Common myeloid progenitor, CD34-positive (primary cell): ENCODE measurements around the gene RAPH1.

Experiments used
- CTCF ChIA-PET: fragments of 350-600 bp; sonication (Branson Sonifier 250); formaldehyde crosslinking; loops from one replicate; lab custom pipeline; 2021; ENCODE audit warnings: antibody characterized with exemption; lab: Charles Lee
- POLR2A ChIA-PET: fragments of 350-600 bp; sonication (Branson Sonifier 250); formaldehyde crosslinking; loops from one replicate; lab custom pipeline; 2021; ENCODE audit warnings: antibody characterized with exemption; lab: Charles Lee
- DNase-seq, 3 donors: peaks; one replicate each; pipeline versions ENCODE4 v3.0.0 to v3.0.0-alpha.2; 2013
- H3K27ac ChIP-seq, 2 experiments: 1 replicate in 1 of 2; 2 replicates in 1 of 2; pipeline ENCODE4 v1.7.0; 2013; ENCODE audit warnings: inconsistent platforms in 2 of 2, low read length in 2 of 2, mild to moderate bottlenecking in 2 of 2, low read depth in 1 of 2, moderate library complexity in 1 of 2; ENCODE audit not compliant: severe bottlenecking in 2 of 2, insufficient read depth in 1 of 2, poor library complexity in 1 of 2
- H3K27me3 ChIP-seq, 5 experiments: replicated peaks in 2 of 5; 1 replicate in 3 of 5; 2 replicates in 2 of 5; pipeline versions ENCODE4 v1.6.1 to v1.7.0; 2013; ENCODE audit warnings: low read length in 4 of 5, mild to moderate bottlenecking in 2 of 5, moderate library complexity in 2 of 5, inconsistent platforms in 1 of 5; ENCODE audit not compliant: insufficient read depth in 5 of 5, control insufficient read depth in 4 of 5
- H3K36me3 ChIP-seq, 4 experiments: 1 replicate in 2 of 4; 2 replicates in 2 of 4; pipeline versions ENCODE4 v1.6.1 to v1.7.0; 2013; ENCODE audit warnings: low read length in 3 of 4, control low read depth in 1 of 4, mild to moderate bottlenecking in 1 of 4; ENCODE audit not compliant: control insufficient read depth in 4 of 4, insufficient read depth in 4 of 4
- H3K4me1 ChIP-seq, 4 experiments: 1 replicate in 3 of 4; 2 replicates in 1 of 4; pipeline versions ENCODE4 v1.6.1 to v1.7.1; 2013; ENCODE audit warnings: low read length in 3 of 4, mild to moderate bottlenecking in 3 of 4, control low read depth in 1 of 4, inconsistent platforms in 1 of 4, moderate library complexity in 1 of 4; ENCODE audit not compliant: control insufficient read depth in 4 of 4, insufficient read depth in 4 of 4; ENCODE audit errors: control extremely low read depth in 1 of 4
- H3K4me3 ChIP-seq, 7 experiments: 1 replicate in 4 of 7; 2 replicates in 3 of 7; pipeline versions ENCODE4 v1.5.1 to v1.7.0; 2013; ENCODE audit warnings: mild to moderate bottlenecking in 7 of 7, low read length in 6 of 7, moderate library complexity in 6 of 7, inconsistent platforms in 2 of 7, low read depth in 2 of 7, control low read depth in 1 of 7; ENCODE audit not compliant: insufficient read depth in 4 of 7, control insufficient read depth in 1 of 7; ENCODE audit errors: extremely low read depth in 1 of 7
- H3K9me3 ChIP-seq, 5 experiments: 1 replicate in 4 of 5; 2 replicates in 1 of 5; pipeline versions ENCODE4 v1.6.1 to v1.7.1; 2013; ENCODE audit warnings: low read length in 4 of 5, mild to moderate bottlenecking in 2 of 5, inconsistent platforms in 1 of 5, low read depth in 1 of 5, moderate library complexity in 1 of 5; ENCODE audit not compliant: control insufficient read depth in 4 of 5, insufficient read depth in 2 of 5; ENCODE audit errors: control extremely low read depth in 1 of 5
- WGBS: methylation state at CpG from one replicate; pipeline ENCODE4 v1.1.5; 2013; ENCODE audit not compliant: insufficient coverage; 5-methylcytosine and 5-hydroxymethylcytosine counted together

The RAPH1 gene

GRCh38 chr2:203441463-203441862 lies 93.6 kb downstream of the RAPH1 start:
- Histone ChIP-seq H3K4me1 (peaks cover 5 to 11% (median 8%) of the 10 kb centered on the region in 4 experiments), H3K27ac (no peak overlapping the region), H3K4me3 (no peak overlapping the region), H3K9me3 (no peaks in the 10 kb centered on the region), H3K27me3 (no peaks in the 10 kb centered on the region), H3K36me3 (no peaks in the 10 kb centered on the region)
- CTCF ChIA-PET = interaction anchor here (1.4 to 2.4 kb wide), 2 partner anchors 12 to 22 kb away, joined by 3 to 6 read pairs; no protein-coding TSS in a partner anchor
- DNase-seq = no peak
- 100% methylated on average over 2 of the region's 3 CpGs for WGBS
- POLR2A ChIA-PET = no interaction called here

- peaks cover 0 to 4% (median 2%) of the 10 kb centered on the region in 4 experiments for H3K4me1 ChIP-seq
- 100% methylated on average over 2 of the region's 4 CpGs for WGBS
- no peak for DNase-seq
- CTCF ChIA-PET = interaction anchor here (1.4 to 2.4 kb wide), 2 partner anchors 12 to 21 kb away, joined by 3 to 6 read pairs; no protein-coding TSS in a partner anchor
- H3K27ac ChIP-seq = no peak overlapping the region
- H3K9me3 ChIP-seq = no peaks in the 10 kb centered on the region
- POLR2A ChIA-PET = no interaction called here
- no peaks in the 10 kb centered on the region for H3K27me3 ChIP-seq
- no peak overlapping the region for H3K4me3 ChIP-seq
- H3K36me3 ChIP-seq = no peaks in the 10 kb centered on the region
Observed at GRCh38 chr2:203440671-203441070, 94.4 kb downstream of the RAPH1 start.

DNA sequence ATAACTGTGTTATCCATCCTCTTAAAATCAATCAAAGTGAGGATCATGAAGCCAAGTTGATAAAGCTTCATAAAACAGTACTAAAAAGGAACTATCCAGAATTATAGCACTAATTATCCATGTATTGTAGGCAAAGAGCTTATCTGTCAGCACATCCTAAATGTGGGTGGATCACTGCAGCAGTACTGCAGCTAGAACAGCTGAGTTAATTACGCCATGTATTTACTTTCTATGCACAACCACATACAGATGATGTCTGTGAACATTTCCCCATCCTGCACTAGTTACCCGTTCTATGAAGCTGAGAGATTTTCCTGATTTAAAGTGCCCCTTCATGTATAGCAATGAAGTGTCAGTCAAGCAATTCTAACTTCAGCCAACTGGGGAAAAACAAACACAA lies 96.6 kb downstream of the RAPH1 start:
- 100% methylated on average over 1 of the region's 2 CpGs for WGBS
- Histone ChIP-seq H3K27ac (no peak overlapping the region), H3K4me1 (no peaks in the 10 kb centered on the region), H3K36me3 (no peaks in the 10 kb centered on the region), H3K27me3 (no peaks in the 10 kb centered on the region), H3K9me3 (no peaks in the 10 kb centered on the region), H3K4me3 (no peak overlapping the region)
- no peak for DNase-seq
- ChIA-PET POLR2A (no interaction called here), CTCF (interaction anchor here (0.8 to 0.9 kb wide), 2 partner anchors 9 to 14 kb away, joined by 3 read pairs; no protein-coding TSS in a partner anchor)

GRCh38 chr2:203437511-203437910 lies 97.6 kb downstream of the RAPH1 start:
- ChIA-PET CTCF (no interaction called here), POLR2A (no interaction called here)
- no peaks in the 10 kb centered on the region for H3K36me3 ChIP-seq
- no peak overlapping the region for H3K4me3 ChIP-seq
- no peaks in the 10 kb centered on the region for H3K9me3 ChIP-seq
- H3K27me3 ChIP-seq = no peaks in the 10 kb centered on the region
- no peak overlapping the region for H3K27ac ChIP-seq
- 100% methylated on average over 1 of the region's 4 CpGs for WGBS
- peaks cover 0 to 2% (median 0%) of the 10 kb centered on the region in 4 experiments for H3K4me1 ChIP-seq
- DNase-seq = no peak

DNA sequence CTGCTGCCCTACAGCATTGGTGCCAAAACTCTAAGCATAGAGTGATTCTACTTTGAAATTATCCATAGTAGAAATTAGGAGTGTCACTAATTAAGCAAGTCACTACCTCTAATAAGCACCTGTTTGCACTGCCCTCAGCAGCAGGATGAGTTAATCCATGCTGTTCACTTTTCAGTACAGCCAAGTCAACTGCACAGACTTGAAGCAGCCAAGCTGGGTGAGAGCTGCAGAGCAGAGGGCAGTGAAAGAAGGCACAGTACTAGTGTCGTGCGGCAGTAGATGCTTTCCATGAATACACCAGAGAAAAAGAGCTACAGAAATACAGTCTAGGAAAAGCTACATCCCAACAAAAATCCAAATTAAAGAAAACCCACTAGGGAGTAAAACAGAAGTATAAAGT lies 98.6 kb downstream of the RAPH1 start:
- Histone ChIP-seq H3K4me1 (peaks cover 0 to 2% (median 0%) of the 10 kb centered on the region in 4 experiments), H3K9me3 (no peaks in the 10 kb centered on the region), H3K27ac (no peak overlapping the region), H3K27me3 (no peaks in the 10 kb centered on the region), H3K4me3 (no peak overlapping the region), H3K36me3 (no peaks in the 10 kb centered on the region)
- ChIA-PET CTCF (no interaction called here), POLR2A (interaction anchor here (0.6 kb wide), 1 partner anchor 145 kb away, joined by 7 read pairs; no protein-coding TSS in a partner anchor)
- 100% methylated on average over 1 of the region's 2 CpGs for WGBS
- DNase-seq = no peak

- 75% methylated on average over 3 of the region's 6 CpGs for WGBS
- Histone ChIP-seq H3K27ac (no peak overlapping the region), H3K36me3 (peaks cover 0 to 11% (median 5%) of the 10 kb centered on the region in 4 experiments), H3K27me3 (no peaks in the 10 kb centered on the region), H3K4me3 (no peak overlapping the region), H3K9me3 (no peaks in the 10 kb centered on the region), H3K4me1 (peaks cover 0 to 2% (median 0%) of the 10 kb centered on the region in 4 experiments)
- ChIA-PET POLR2A (no interaction called here), CTCF (no interaction called here)
- DNase-seq = peak in 2 of 3 donors; percentile 3 to 13
Observed at GRCh38 chr2:203432811-203433210, 102.3 kb downstream of the RAPH1 start.

GRCh38 chr2:203431391-203432185 lies 103.5 kb downstream of the RAPH1 start:
- ChIA-PET CTCF (interaction anchor here (1.2 kb wide), 1 partner anchor 205 kb away, joined by 3 read pairs; no protein-coding TSS in a partner anchor), POLR2A (interaction anchor here (0.6 kb wide), 1 partner anchor 21 kb away, joined by 3 read pairs; no protein-coding TSS in a partner anchor)
- Histone ChIP-seq H3K4me3 (no peak overlapping the region), H3K9me3 (no peaks in the 10 kb centered on the region), H3K4me1 (peaks cover 0 to 2% (median 0%) of the 10 kb centered on the region in 4 experiments), H3K36me3 (peaks cover 5 to 19% (median 10%) of the 10 kb centered on the region in 4 experiments), H3K27ac (no peak overlapping the region), H3K27me3 (no peaks in the 10 kb centered on the region)
- no peak for DNase-seq
- no CpG with 5 or more reads among the region's 5 CpGs for WGBS
